Suprapubic skin (tissue), 4 donors: ENCODE data around the gene NPAS3. TPM values are rescaled to one million over a fixed set of nuclear protein-coding genes. Genes with fewer than 3 reads are reported as not detected.

ENCODE experiments used
- DNase-seq, 2 donors: peaks; one replicate each; pipeline ENCODE4 v3.0.0-alpha.2; 2019; ENCODE audit warnings: low spot score in 2 of 2
- H3K27ac ChIP-seq: fragments of 200-600 bp; sonication (generic); one replicate; pipeline ENCODE4 v1.5.1; 2019
- H3K27me3 ChIP-seq: fragments of 200-600 bp; sonication (generic); one replicate; pipeline ENCODE4 v1.5.1; 2019
- H3K36me3 ChIP-seq: fragments of 200-600 bp; sonication (generic); one replicate; pipeline ENCODE4 v1.5.1; 2019
- H3K4me1 ChIP-seq: fragments of 200-600 bp; sonication (generic); one replicate; pipeline ENCODE4 v1.5.1; 2019
- H3K4me3 ChIP-seq: fragments of 200-600 bp; sonication (generic); one replicate; pipeline ENCODE4 v1.5.1; 2019; ENCODE audit warnings: mild to moderate bottlenecking
- H3K9me3 ChIP-seq: fragments of 200-600 bp; sonication (generic); one replicate; pipeline ENCODE4 v1.5.1; 2019
- CTCF ChIP-seq, 2 donors: fragments of 200-600 bp in 1 of 2; fragments of 450-650 bp in 1 of 2; sonication (generic) in 1 of 2; IDR thresholded peaks; one replicate each; pipeline ENCODE4 v1.5.1; 2016 to 2019; ENCODE audit warnings: antibody characterized with exemption in 2 of 2, mild to moderate bottlenecking in 1 of 2, moderate library complexity in 1 of 2
- EP300 ChIP-seq: sonication (generic); formaldehyde crosslinking; IDR thresholded peaks from one replicate; pipeline ENCODE4 v1.6.1; 2017; ENCODE audit warnings: antibody characterized with exemption
- POLR2A ChIP-seq, 2 donors: fragments of 450-650 bp; IDR thresholded peaks; one replicate each; pipeline ENCODE4 v1.6.1; 2017; ENCODE audit warnings: antibody characterized with exemption in 2 of 2, mild to moderate bottlenecking in 2 of 2, moderate library complexity in 2 of 2
- POLR2AphosphoS5 ChIP-seq, 3 donors: sonication (generic); formaldehyde crosslinking; IDR thresholded peaks; one replicate each; pipeline ENCODE4 v1.6.1; 2017; ENCODE audit warnings: antibody characterized with exemption in 3 of 3
- WGBS: methylation state at CpG from one replicate; pipeline ENCODE4 v1.1.5; 2018; 5-methylcytosine and 5-hydroxymethylcytosine counted together
- total RNA-seq, 4 donors: library from RNA; depleted of rRNA; stranded (reverse); fragments of >200 nt; gene quantifications; one replicate each; pipeline ENCODE4 v1.1.0, GENCODE V29; 2016

The NPAS3 gene
- total RNA-seq, 4 donors from 2014 or later: 0.17 to 0.45 (median 0.29) TPM; not detected in 1

GRCh38 chr14:33606591-33606990 lies 667.9 kb downstream of the NPAS3 start:
- Histone ChIP-seq H3K36me3 (no peaks in the 10 kb centered on the region), H3K27ac (no peak overlapping the region), H3K4me3 (no peak overlapping the region), H3K9me3 (no peaks in the 10 kb centered on the region), H3K4me1 (no peaks in the 10 kb centered on the region), H3K27me3 (no peaks in the 10 kb centered on the region)
- DNase-seq: no peak
- 69% methylated on average over 3 of the region's 3 CpGs for WGBS
- TF ChIP-seq POLR2A (IDR thresholded peaks at IDR 0.05) (no peak), POLR2AphosphoS5 (IDR thresholded peaks at IDR 0.05) (no peak), EP300 (no peak), CTCF (IDR thresholded peaks at IDR 0.05) (no peak)

GRCh38 chr14:33609582-33609981 lies 670.9 kb downstream of the NPAS3 start:
- WGBS: 93% methylated on average over 6 of the region's 6 CpGs
- Histone ChIP-seq H3K36me3 (no peaks in the 10 kb centered on the region), H3K4me1 (no peaks in the 10 kb centered on the region), H3K27me3 (no peaks in the 10 kb centered on the region), H3K4me3 (no peak overlapping the region), H3K27ac (no peak overlapping the region), H3K9me3 (no peaks in the 10 kb centered on the region)
- DNase-seq: no peak
- no peak for TF ChIP-seq CTCF (IDR thresholded peaks at IDR 0.05)
- TF ChIP-seq POLR2AphosphoS5 (IDR thresholded peaks at IDR 0.05): no peak
- TF ChIP-seq EP300: no peak
- TF ChIP-seq POLR2A (IDR thresholded peaks at IDR 0.05): no peak

GRCh38 chr14:33610121-33610520 lies 671.4 kb downstream of the NPAS3 start:
- H3K27ac ChIP-seq: no peak overlapping the region
- H3K36me3 ChIP-seq: no peaks in the 10 kb centered on the region
- TF ChIP-seq EP300: no peak
- TF ChIP-seq POLR2A (IDR thresholded peaks at IDR 0.05): no peak
- no peak for TF ChIP-seq POLR2AphosphoS5 (IDR thresholded peaks at IDR 0.05)
- no peak for TF ChIP-seq CTCF (IDR thresholded peaks at IDR 0.05)
- H3K4me3 ChIP-seq: no peak overlapping the region
- WGBS: 89% methylated on average over 1 of the region's 1 CpG
- H3K4me1 ChIP-seq: no peaks in the 10 kb centered on the region
- no peaks in the 10 kb centered on the region for H3K9me3 ChIP-seq
- no peak for DNase-seq
- no peaks in the 10 kb centered on the region for H3K27me3 ChIP-seq

DNA sequence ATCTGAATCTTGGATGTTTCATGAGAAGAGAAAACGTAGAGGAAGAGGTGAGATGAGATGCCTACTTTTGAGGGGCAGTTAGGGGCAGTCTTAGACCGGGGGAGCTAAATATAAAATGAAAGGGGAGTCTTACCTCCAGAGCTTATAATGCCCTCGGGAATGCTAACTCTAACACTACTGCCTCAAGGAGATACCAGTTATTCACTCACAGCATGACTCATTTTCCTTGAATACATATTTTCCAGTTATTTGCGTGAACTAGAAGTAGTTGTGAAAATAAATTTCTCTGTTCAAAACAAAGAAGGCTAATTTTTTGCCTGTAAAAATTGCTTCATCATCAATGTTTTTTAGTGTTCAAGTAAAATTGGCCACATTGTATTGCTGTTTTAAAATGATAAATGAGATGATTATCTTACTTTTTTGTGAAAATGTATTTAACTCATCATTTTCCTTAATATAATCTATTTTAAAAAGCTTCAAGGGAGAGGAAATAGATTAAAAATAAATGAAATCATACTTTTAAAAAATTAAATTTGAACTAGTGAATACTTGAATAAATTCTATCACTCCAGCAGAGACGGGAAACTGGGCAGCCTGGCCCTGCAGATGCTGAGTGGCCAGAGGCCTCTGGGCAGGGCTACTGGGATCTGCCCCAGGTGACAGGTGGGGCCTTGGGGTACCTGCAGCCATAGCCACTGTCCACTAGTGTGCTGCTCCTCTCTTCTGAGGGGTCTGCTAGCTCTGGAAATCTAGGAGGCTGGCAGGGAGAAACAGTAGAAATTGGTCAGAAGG lies 672.9 kb downstream of the NPAS3 start:
- 73% methylated on average over 5 of the region's 5 CpGs for WGBS
- H3K36me3 ChIP-seq: no peaks in the 10 kb centered on the region
- TF ChIP-seq EP300 (no peak), POLR2A (IDR thresholded peaks at IDR 0.05) (no peak), CTCF (IDR thresholded peaks at IDR 0.05) (no peak), POLR2AphosphoS5 (IDR thresholded peaks at IDR 0.05) (no peak)

DNA sequence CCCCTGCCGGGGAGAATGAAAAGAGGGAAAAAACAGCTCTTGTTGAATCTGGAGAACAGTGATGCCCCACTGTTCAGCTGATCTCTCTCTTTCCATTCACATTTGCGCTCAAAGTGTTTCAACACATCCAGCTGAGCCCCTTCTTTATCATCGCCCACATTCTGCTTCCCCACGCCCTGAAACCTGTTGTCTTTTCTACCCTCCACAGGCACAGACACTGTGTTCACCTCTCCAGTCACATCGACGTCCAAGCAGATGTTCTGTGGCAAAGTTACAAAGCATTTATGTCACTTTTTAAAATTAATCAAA lies 673.5 kb downstream of the NPAS3 start:
- no peaks in the 10 kb centered on the region for H3K36me3 ChIP-seq
- no peak for DNase-seq
- WGBS: 73% methylated on average over 6 of the region's 6 CpGs
- TF ChIP-seq EP300 (no peak), CTCF (IDR thresholded peaks at IDR 0.05) (no peak), POLR2A (IDR thresholded peaks at IDR 0.05) (no peak), POLR2AphosphoS5 (IDR thresholded peaks at IDR 0.05) (no peak)
- no peaks in the 10 kb centered on the region for H3K27me3 ChIP-seq
- H3K9me3 ChIP-seq: no peaks in the 10 kb centered on the region
- no peak overlapping the region for H3K4me3 ChIP-seq
- H3K27ac ChIP-seq: no peak overlapping the region
- H3K4me1 ChIP-seq: peaks cover 5% of the 10 kb centered on the region

More for the DNA sequence above, 672.9 kb downstream of the NPAS3 start:
- Histone ChIP-seq H3K27me3 (no peaks in the 10 kb centered on the region), H3K4me1 (peaks cover 3% of the 10 kb centered on the region), H3K4me3 (no peak overlapping the region), H3K27ac (no peak overlapping the region), H3K9me3 (no peaks in the 10 kb centered on the region)
- DNase-seq: no peak
